ENCODE measurements around the gene RBM5.
"Not testable (repeated sequence)": the region's sequence is repeated elsewhere in the genome, so short reads cannot be mapped to it uniquely, and the experiment has no call there.

GRCh38 chr3:50084951-50085350, 3.8 kb upstream of the RBM5 start:
- TF ChIP-seq CTCF, POLR2A (IDR thresholded peaks at IDR 0.05): not testable (repeated sequence)

Data from lower leg skin (tissue), 3 donors.